GM12878 (cell line): Measurements from ENCODE around the gene TOMM5. TPM values are rescaled to one million over a fixed set of nuclear protein-coding genes. Genes with fewer than 3 reads are reported as not detected.

Source experiments
- ATAC-seq: fragments of 200-7000 bp; cut with Tn5 transposase; 3 replicates; pipeline ENCODE4 v1.9.1; 2020; ENCODE audit warnings: mild to moderate bottlenecking, moderate library complexity
- BruUV-seq: library from RNA; stranded (reverse); fragments of 400-500 nt; replicated peaks from 2 replicates; lab custom pipeline; 2021; lab: Mats Ljungman, UMichigan
- CTCF ChIA-PET: fragments of 300-600 bp; sonication (Branson Sonifier 250); formaldehyde crosslinking; extraction: SDS; loops from one replicate; lab custom pipeline; 2021; ENCODE audit warnings: inconsistent platforms; lab: Yijun Ruan, JAX
- POLR2A ChIA-PET: fragments of 350-600 bp; formaldehyde crosslinking; extraction: SDS; loops from one replicate; lab custom pipeline; 2021; ENCODE audit warnings: inconsistent platforms; lab: Charles Lee
- RAD21 ChIA-PET: fragments of 300-600 bp; sonication (Branson Sonifier 250); formaldehyde crosslinking; loops from one replicate; lab custom pipeline; 2023; ENCODE audit warnings: antibody characterized with exemption; ENCODE audit not compliant: unreplicated experiment; lab: Charles Lee
- SMC1A ChIA-PET: fragments of 300-600 bp; sonication (Branson Sonifier 250); formaldehyde crosslinking; loops from one replicate; lab custom pipeline; 2023; ENCODE audit not compliant: unreplicated experiment, uncharacterized antibody; lab: Charles Lee
- DNase-seq: peaks from one replicate; pipeline ENCODE4 v3.0.0-alpha.2; 2011; ENCODE audit warnings: low read depth, low spot score
- FAIRE-seq: peaks from 3 replicates; lab custom pipeline; 2011; peaks lifted over from hg19 to GRCh38; lab: Jason Lieb, UNC
- H2AFZ ChIP-seq: 2 replicates; pipeline ENCODE4 v1.6.0; 2011; ENCODE audit warnings: low read depth, low read length, control low read depth; ENCODE audit not compliant: control insufficient read depth
- H3K27ac ChIP-seq: 2 replicates; pipeline ENCODE4 v1.5.1; 2011; ENCODE audit warnings: control low read depth; ENCODE audit not compliant: control insufficient read depth, insufficient read depth
- H3K27me3 ChIP-seq, 2 experiments: replicated peaks in 1 of 2; 2 replicates each; pipeline versions ENCODE4 v1.6.0 to v1.6.1; 2011; ENCODE audit warnings: low read length in 1 of 2; ENCODE audit not compliant: control insufficient read depth in 2 of 2, insufficient read depth in 2 of 2
- H3K36me3 ChIP-seq, 2 experiments: 2 replicates each; pipeline ENCODE4 v1.5.1; 2011; ENCODE audit warnings: low read length in 1 of 2; ENCODE audit not compliant: control insufficient read depth in 2 of 2, insufficient read depth in 2 of 2
- H3K4me1 ChIP-seq: 2 replicates; pipeline ENCODE4 v1.6.1; 2011; ENCODE audit warnings: mild to moderate bottlenecking, low read length, moderate library complexity, mixed read lengths; ENCODE audit not compliant: control insufficient read depth, insufficient read depth
- H3K4me2 ChIP-seq: 2 replicates; pipeline ENCODE4 v1.6.0; 2011; ENCODE audit warnings: control low read depth; ENCODE audit not compliant: control insufficient read depth, insufficient read depth
- H3K4me3 ChIP-seq: fragments of 200-600 bp; sonication (generic); 2 replicates; pipeline ENCODE4 v1.5.1; 2016
- H3K79me2 ChIP-seq: 2 replicates; pipeline ENCODE4 v1.6.0; 2011; ENCODE audit warnings: low read length; ENCODE audit not compliant: control insufficient read depth, insufficient read depth
- H3K9ac ChIP-seq: 2 replicates; pipeline ENCODE4 v1.8.0; 2011; ENCODE audit warnings: low read length, control low read depth, mixed read lengths; ENCODE audit not compliant: control insufficient read depth, insufficient read depth
- H3K9me3 ChIP-seq: replicated peaks from 3 replicates; pipeline ENCODE4 v1.5.1; 2011; ENCODE audit warnings: mild to moderate bottlenecking, low read length; ENCODE audit not compliant: control insufficient read depth, insufficient read depth
- H4K20me1 ChIP-seq: 2 replicates; pipeline ENCODE4 v1.6.0; 2011; ENCODE audit not compliant: control insufficient read depth, insufficient read depth
- GABPA ChIP-seq: IDR thresholded peaks from 2 replicates; pipeline ENCODE4 v1.6.1; 2014; ENCODE audit warnings: antibody characterized with exemption, low read depth, mild to moderate bottlenecking, inconsistent platforms
- HDAC2 ChIP-seq: fragments of 200-600 bp; sonication (generic); IDR thresholded peaks from 2 replicates; pipeline ENCODE4 v1.6.1; 2017
- IRF5 ChIP-seq: fragments of 450-650 bp; IDR thresholded peaks from 2 replicates; pipeline ENCODE4 v1.6.1; 2017; ENCODE audit warnings: borderline replicate concordance
- NFYB ChIP-seq: IDR thresholded peaks from 2 replicates; pipeline ENCODE4 v1.6.1; 2011; ENCODE audit warnings: low read depth, mild to moderate bottlenecking, low read length, improper control_type of control experiment, moderate library complexity; ENCODE audit not compliant: insufficient read depth
- PAX8 ChIP-seq: fragments of 450-650 bp; IDR thresholded peaks from 2 replicates; pipeline ENCODE4 v1.6.1; 2017; ENCODE audit warnings: mild to moderate bottlenecking, moderate library complexity
- PRDM15 ChIP-seq: fragments of 450-650 bp; formaldehyde crosslinking; IDR thresholded peaks from 2 replicates; pipeline ENCODE4 v1.4.0; 2020; ENCODE audit warnings: mild to moderate bottlenecking, moderate library complexity
- RAD21 ChIP-seq: IDR thresholded peaks from 2 replicates; pipeline ENCODE4 v1.6.1; 2011; ENCODE audit warnings: mild to moderate bottlenecking, low read depth, low read length, moderate library complexity; ENCODE audit not compliant: insufficient read depth
- SIX5 ChIP-seq: IDR thresholded peaks from 2 replicates; pipeline ENCODE4 v1.6.1; 2011; ENCODE audit warnings: mild to moderate bottlenecking, low read depth, low read length, moderate library complexity; ENCODE audit not compliant: severe bottlenecking
- TCF12 ChIP-seq: IDR thresholded peaks from 2 replicates; pipeline ENCODE4 v1.6.1; 2011; ENCODE audit warnings: low read depth, mild to moderate bottlenecking, low read length
- USF1 ChIP-seq: IDR thresholded peaks from 2 replicates; pipeline ENCODE4 v1.6.1; 2011; ENCODE audit warnings: borderline replicate concordance, low read depth, mild to moderate bottlenecking, moderate library complexity, mixed read lengths, low read length; ENCODE audit not compliant: insufficient read depth; ENCODE audit errors: extremely low read length
- ZNF274 ChIP-seq: IDR thresholded peaks from one replicate; pipeline ENCODE4 v1.8.0; 2011; ENCODE audit not compliant: insufficient read length, insufficient read depth
- WGBS: methylation state at CpG from one replicate; pipeline ENCODE4 v1.1.6; 2016; ENCODE audit warnings: low lambda C conversion rate; ENCODE audit not compliant: insufficient replicate concordance, insufficient coverage; ENCODE audit errors: missing lambda C conversion rate; 5-methylcytosine and 5-hydroxymethylcytosine counted together
- in situ Hi-C: fragments of 300-500 bp; cut with MboI; formaldehyde crosslinking; loops from 9 replicates; pipeline ENCODE4 v1.14.3; 2018; ENCODE audit warnings: mixed read lengths
- intact Hi-C: fragments of 100-400 bp; cut with micrococcal nuclease; formaldehyde crosslinking; loops from one replicate; pipeline ENCODE4 v1.14.2; 2022; ENCODE audit not compliant: unreplicated experiment
- polyA plus RNA-seq, 11 experiments: library from polyadenylated mRNA; depleted of rRNA in 4 of 11; unstranded in 6 of 11; stranded (reverse) in 5 of 11; fragments of >200 nt; fragmentation: Nextera tagmentation in 4 of 11; fragmentation: Illumina TruSeq in 1 of 11; extraction: Ambion mirVana in 4 of 11; extraction: Trizol in 1 of 11; gene quantifications; 1 replicate in 1 of 11; 2 replicates in 10 of 11; pipeline versions ENCODE4 v1.2.1 to v1.2.3, GENCODE V29; 2011 to 2016; ENCODE audit warnings: inconsistent platforms in 2 of 11, missing spikeins in 2 of 11, low read depth in 1 of 11
- total RNA-seq, 4 experiments: library from RNA; depleted of rRNA in 3 of 4; stranded (reverse); fragments of >200 nt in 3 of 4; fragmentation: Illumina TruSeq in 1 of 4; extraction: Trizol in 1 of 4; gene quantifications; 2 replicates each; pipeline versions ENCODE4 v1.2.1 to v1.2.3, GENCODE V29; 2013 to 2021
- TF ChIP-seq, protein P1 (sequence below): IDR thresholded peaks from 2 replicates; pipeline ENCODE4 v1.6.1; 2012; ENCODE audit warnings: mild to moderate bottlenecking, low read depth, low read length

TOMM5 gene
- total and polyA plus RNA-seq, 10 of the 15 experiments (the other 5 are each of a cell fraction or from before 2014, with no cell fraction given): 152 to 1,143 (median 351) TPM

DNA sequence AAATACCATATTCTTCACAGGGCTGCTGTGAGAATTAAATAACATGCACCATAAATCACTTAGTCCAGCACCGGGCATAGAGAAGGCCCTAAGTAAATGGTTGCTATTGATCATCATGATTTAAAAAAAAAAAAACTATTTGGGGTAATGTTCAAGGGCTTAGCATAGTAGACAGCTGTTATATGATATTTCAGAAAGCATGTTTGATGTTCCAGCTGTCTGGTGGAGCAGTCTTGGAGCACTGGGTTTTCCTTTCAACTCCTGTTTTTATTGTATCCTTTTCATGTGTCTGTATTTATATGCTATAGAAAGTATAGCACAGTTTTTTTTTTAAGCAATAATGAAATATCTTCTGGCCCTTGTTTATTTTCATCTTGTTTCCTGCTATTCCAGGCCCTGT lies 28.0 kb upstream of the TOMM5 start (continued):
- TF ChIP-seq, protein P1, sequence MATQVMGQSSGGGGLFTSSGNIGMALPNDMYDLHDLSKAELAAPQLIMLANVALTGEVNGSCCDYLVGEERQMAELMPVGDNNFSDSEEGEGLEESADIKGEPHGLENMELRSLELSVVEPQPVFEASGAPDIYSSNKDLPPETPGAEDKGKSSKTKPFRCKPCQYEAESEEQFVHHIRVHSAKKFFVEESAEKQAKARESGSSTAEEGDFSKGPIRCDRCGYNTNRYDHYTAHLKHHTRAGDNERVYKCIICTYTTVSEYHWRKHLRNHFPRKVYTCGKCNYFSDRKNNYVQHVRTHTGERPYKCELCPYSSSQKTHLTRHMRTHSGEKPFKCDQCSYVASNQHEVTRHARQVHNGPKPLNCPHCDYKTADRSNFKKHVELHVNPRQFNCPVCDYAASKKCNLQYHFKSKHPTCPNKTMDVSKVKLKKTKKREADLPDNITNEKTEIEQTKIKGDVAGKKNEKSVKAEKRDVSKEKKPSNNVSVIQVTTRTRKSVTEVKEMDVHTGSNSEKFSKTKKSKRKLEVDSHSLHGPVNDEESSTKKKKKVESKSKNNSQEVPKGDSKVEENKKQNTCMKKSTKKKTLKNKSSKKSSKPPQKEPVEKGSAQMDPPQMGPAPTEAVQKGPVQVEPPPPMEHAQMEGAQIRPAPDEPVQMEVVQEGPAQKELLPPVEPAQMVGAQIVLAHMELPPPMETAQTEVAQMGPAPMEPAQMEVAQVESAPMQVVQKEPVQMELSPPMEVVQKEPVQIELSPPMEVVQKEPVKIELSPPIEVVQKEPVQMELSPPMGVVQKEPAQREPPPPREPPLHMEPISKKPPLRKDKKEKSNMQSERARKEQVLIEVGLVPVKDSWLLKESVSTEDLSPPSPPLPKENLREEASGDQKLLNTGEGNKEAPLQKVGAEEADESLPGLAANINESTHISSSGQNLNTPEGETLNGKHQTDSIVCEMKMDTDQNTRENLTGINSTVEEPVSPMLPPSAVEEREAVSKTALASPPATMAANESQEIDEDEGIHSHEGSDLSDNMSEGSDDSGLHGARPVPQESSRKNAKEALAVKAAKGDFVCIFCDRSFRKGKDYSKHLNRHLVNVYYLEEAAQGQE: no peak
- TF ChIP-seq NFYB (no peak), IRF5 (no peak)
- TF ChIP-seq, all 136 proteins: peak for 0

GRCh38 chr9:37619806-37620205 lies 27.4 kb upstream of the TOMM5 start:
- H3K9ac ChIP-seq: no peak overlapping the region
- no peak overlapping the region for H3K4me3 ChIP-seq
- TF ChIP-seq ZNF274 (no peak), USF1 (no peak), PAX8 (no peak), PRDM15 (CRISPR knock-in tag) (no peak), GABPA (no peak), SIX5 (no peak), HDAC2 (no peak), RAD21 (no peak), TCF12 (no peak)
- TF ChIP-seq, all 136 proteins: peak for 0
- Histone ChIP-seq H3K36me3 (no peaks in the 10 kb centered on the region), H3K79me2 (no peaks in the 10 kb centered on the region), H3K9me3 (no peaks in the 10 kb centered on the region), H3K27ac (no peak overlapping the region), H3K4me2 (no peak overlapping the region), H3K27me3 (peaks cover 0 to 4% of the 10 kb centered on the region in 2 experiments; a peak in 2 of 4 replicates), H2AFZ (no peak overlapping the region), H3K4me1 (no peaks in the 10 kb centered on the region), H4K20me1 (no peaks in the 10 kb centered on the region)
- ChIA-PET CTCF (no interaction called here), SMC1A (no interaction called here), POLR2A (interaction anchor here (0.6 kb wide), 1 partner anchor 128 kb away, joined by 4 read pairs; no protein-coding TSS in a partner anchor), RAD21 (interaction anchor here (1.0 kb wide), 1 partner anchor 28 kb away, joined by 3 read pairs; the partner anchor contains the start of gene TOMM5)
- 64% methylated on average over 3 of the region's 3 CpGs for WGBS
- DNase-seq: no peak
- no peak for FAIRE-seq
- intact Hi-C loops (loop anchor here (10.0 kb wide), 1 partner anchor 65 kb away; no protein-coding TSS in a partner anchor), in situ Hi-C loops (no loop called here)
- BruUV-seq: no TSS peak
- ATAC-seq: no peak
